Stimulated activated CD4-positive, alpha-beta T cell treated with anti-CD3 and anti-CD28 coated beads, Interleukin-15, amount 100 ng/mL, for 1 hour (primary cell): ENCODE data around the gene DRAM1.
"Not testable (repeated sequence)": the region's sequence is repeated elsewhere in the genome, so short reads cannot be mapped to it uniquely, and the experiment has no call there.

Source experiments
- DNase-seq, 2 donors: peaks; one replicate each; pipeline ENCODE4 v3.0.0-alpha.2; 2020; ENCODE audit warnings: low read depth in 1 of 2, low spot score in 1 of 2

Gene DRAM1

DNA sequence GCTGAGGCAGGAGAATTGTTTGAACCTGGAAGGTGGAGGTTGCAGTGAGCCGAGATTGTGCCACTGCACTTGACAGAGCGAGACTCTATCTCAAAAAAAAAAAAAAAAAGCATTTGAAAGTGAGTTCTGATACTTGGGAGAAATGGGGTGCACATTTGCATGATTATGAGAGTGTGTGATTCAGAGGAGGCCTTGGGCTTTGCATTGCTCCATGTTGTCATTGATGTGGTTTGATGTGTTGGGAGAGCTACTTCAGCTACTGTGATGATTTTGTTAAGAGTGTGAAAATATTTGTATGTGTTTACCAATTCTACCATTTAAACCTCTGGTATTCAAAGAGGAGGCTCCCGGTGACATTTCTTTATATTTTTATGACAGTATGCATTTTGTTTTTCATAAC is 24.4 kb downstream of the DRAM1 start:
- no peak for DNase-seq

DNA sequence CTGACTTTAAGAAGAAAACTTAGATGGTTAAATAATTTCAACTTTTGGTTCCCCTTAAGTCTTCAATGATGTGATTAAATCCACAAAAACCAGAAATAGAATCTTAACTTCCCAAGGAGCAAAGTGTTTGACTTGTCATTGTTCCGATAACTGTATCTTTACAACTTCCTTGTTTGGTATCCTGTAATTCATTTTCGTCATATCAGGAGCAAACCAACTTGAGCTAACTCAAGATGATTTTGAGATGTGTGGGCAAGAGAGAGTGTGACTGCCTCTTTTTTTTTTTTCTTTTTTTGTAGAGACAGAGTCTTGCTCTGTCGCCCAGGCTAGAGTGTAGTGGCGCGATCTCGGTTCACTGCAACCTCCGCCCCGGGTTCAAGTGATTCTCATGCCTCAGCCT is 25.3 kb downstream of the DRAM1 start:
- no peak for DNase-seq

DNA sequence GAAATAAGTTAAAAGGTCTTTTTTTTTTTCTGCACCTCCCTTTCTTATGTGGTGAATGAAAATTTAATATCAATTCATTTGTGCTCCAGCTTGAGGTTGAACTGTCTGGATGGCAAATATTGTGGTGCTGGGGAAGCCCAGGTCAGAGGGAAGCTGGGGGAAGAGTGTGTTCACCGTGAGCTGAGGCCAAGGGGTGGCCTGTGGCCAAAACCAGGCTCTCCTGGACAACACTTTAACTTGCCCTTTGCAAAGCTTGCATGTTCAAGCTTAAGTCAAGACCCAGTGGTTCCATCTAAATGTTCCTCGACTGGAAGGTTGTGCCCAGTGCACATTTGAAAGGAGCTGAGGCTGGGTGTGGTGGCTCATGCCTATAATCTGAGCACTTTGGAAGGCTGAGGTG is 28.8 kb downstream of the DRAM1 start:
- no peak for DNase-seq

DNA sequence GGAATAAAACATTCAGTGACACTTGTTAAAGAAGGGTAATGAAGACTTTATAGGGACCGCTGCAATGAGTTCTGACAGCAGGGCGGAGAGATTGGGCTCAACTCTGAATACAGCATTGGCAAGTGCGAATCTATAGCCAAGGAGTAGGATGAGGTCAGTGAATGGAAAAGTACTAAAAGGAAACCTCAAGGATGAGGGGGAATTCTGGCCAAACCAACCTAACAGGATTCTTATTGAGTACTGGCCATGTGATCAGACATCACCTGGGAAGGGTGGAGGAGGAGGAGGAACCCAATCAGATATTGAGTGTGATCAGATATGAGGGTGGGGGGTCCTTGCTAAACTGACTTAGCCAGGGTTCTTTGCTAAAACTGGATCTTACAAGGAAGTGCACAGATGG is 31.0 kb downstream of the DRAM1 start:
- DNase-seq: no peak

DNA sequence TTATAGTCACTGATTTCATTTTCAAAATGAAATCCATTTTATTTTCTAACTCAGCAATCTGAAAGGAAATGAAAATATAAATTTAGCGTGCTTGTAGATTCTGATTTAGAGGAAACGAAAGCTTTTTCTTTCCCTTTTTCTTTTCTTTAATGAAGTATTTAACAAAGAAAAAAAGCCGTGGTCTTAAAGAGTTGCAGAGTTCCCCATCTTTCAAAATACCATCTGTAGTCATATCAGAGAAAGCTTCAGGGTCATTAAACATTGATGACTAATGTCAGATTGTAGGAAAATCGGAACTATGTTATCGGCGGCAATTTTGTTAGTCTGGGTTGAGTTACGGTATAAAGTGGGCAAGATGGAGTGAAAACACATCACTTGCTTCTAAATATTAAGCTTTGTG is 32.3 kb downstream of the DRAM1 start:
- DNase-seq: no peak

DNA sequence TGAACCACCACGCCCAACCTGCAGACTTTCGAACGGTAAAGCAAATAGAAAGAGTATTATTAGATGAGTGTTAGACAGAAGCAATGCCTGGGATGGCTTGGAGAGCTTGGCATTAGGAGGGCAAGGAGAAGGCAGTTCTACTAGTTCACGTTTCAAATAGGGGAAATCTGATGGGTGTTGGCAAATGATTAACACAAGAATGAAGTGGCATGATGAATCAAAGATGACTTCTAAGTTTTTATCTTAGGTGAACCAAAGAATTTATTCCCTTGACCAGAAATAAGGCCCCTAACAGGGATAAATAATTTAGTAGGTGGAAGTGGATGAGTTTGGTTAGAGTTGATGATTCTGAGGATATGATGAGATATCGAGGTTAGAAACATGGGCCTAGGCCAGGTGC is 38.5 kb downstream of the DRAM1 start:
- DNase-seq: no peak

DNA sequence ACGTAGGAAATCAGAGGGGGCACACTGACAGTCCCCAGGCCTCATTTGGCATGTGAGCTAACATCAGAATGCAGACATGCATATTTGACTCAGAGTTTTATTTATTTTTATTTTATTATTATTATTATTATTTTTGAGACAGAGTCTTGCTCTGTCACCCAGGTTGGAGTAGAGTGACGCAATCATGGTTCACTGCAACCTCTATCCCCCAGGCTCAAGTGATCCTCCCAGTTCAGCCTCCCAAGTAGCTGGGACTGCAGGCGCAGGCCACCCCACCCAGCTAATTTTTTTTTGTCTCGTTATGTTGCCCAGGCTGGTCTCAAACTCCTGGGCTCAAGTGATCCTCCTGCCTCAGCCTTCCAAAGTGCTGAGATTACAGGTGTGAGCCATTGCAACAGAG is 41.4 kb downstream of the DRAM1 start:
- not testable (repeated sequence) for DNase-seq

DNA sequence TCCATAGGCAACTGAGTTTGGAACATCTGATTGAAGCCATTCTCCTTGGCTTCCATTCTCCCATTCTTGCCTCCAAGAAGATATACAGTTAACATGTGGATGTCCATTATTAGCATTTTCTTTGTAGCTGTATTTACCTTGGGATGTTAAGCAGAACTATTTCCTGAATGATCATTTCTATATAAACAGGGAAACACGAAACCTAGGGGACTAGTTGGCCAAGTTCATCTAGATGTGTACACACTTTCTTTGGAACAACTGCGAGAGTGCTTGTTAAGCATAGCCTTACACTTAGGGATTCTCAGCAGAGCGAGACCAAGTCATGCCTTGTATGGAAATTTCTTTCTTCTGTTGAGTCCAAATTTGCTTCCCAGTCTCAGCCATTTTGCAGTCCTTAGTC is 42.1 kb downstream of the DRAM1 start:
- no peak for DNase-seq

DNA sequence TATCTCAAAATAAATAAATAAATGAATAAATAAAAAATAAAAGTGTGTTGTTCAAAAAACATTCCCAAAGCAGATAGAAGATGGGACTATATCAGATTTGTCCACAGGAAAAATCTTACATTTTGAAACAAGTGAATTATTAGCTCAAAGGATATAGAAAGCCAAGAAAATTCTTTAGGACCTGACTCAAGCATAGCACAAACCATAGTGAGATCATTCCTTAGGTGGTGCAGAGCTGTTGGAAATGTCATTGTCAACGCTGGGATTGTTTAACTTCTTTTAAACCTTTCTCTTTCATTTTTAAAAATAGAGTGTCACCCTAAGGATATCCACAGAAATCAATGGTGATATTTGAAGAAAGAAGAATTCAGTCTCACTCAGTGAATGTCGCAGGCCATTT is 43.5 kb downstream of the DRAM1 start:
- no peak for DNase-seq

DNA sequence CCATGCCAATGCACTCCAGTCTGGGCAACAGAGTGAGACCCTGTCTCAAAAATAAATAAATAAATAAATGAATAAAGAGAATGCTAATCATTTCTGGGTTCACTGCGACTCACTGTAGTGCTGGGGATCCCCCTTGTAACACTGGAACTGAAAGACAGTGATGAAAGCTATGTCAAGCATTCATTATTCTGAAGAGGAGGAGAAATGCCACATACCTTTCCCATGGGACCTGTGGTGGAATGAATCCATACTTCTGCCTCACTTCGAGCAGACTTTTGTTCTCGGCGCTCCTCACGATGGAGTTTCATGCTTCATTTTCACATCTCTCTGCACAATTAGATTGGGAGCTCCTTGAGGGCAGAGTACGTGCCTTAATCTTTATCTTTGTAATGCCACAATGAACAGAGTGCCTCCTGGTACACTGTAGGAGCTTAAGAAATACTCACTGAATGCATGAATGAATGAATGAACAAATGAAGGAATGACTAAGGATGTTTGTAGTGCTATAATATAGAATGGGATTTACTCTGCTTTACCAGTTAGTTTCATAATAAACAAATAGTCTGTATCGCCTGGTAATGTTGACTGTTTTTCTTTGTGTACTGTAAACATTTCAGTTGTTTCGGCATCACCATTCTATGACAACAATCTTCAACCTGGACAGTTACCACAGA is 45.8 kb downstream of the DRAM1 start:
- DNase-seq: no peak

DNA sequence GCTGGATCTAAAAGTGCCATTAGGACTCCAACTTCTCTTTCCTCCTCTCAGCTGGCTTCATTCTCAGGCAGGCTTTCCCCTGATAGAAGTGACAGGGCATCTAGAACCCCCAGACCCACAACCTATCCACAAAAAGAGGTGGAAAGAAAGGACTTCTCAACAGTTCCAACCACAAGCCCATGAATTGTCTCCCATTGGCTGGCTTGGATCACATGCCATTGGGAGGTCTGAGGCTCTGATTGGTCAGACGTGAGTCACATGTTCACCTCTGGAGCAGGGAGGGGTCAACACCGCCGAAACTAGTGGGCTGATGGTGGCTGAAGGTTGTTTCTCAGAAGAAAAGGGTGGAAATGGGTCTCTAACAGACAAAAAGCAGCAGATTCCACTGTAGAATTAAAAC is 47.2 kb downstream of the DRAM1 start:
- no peak for DNase-seq

DNA sequence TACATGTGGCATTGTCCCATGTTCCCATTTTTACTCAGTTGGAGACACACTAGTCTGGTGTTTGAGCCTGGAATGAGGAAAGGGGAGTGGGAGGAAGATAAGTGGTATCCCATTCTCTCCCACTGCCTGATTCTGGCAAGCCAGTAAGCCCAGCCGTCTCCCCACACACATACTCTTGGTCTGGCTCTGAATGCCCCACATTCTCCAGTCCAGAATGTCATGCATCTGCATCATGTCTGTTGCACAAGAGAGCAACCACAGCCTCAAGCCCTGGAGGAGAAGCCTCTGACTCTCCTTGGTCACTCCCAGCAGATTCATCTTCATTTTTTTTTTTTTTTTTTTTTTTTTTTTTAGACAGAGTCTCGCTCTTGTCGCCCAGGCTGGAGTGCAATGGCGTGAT is 48.0 kb downstream of the DRAM1 start:
- DNase-seq: no peak

DNA sequence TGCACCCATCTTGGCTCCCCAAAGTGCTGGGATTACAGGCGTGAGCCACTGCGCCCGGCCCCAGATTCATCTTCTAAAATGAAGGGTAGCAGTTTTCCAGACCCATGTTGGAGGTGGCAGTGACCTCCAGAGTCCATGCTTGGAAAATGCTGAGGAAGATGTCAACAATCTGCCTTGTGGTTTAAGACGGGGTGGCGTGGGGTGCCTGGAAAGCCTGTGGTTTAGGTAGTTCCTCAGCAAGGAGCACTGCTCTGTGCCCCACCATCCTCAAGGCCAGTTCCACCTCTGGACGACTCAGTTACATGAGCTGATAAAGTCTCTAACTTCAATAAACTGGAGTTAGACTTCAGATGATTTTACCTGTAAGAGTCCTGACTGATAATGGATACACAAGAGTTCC is 48.6 kb downstream of the DRAM1 start:
- no peak for DNase-seq

DNA sequence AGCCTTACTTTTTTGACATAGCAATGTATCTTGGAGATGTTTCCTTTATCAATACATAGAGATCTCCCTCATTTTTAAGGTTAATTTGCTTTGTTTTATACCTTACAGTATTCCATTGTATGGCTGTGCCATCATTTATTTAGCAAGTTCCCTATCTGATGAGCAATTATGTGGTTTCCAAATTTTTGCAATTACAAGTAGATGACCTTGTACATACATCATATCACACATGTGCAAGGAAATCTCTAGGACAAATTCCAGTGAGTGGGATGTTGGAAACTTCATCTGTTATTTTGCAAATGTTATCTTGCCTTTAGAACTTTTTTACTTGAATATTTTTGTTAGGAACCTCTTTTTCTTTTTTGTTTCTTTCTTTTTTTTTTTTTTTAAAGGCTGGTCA is 49.7 kb downstream of the DRAM1 start:
- DNase-seq: no peak

DNA sequence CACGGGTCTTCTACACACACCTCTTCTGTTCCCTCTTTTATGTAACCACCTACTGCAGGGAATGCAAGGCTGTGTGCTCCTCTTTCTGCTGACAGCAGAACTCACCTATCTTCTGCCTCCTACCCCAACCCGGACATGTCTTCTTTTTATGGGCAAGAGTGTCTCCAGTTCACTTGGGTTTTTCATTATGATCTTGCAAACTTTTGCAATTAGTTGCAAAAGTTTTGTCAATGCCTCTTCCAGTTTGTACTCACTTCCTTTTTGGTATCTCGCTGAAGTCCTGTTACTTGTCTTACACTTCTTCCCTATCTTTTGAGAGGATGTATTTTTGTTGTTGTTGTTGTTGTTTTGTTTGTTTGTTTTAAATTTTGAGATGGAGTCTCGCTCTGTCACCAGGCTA is 50.6 kb downstream of the DRAM1 start:
- DNase-seq: no peak

DNA sequence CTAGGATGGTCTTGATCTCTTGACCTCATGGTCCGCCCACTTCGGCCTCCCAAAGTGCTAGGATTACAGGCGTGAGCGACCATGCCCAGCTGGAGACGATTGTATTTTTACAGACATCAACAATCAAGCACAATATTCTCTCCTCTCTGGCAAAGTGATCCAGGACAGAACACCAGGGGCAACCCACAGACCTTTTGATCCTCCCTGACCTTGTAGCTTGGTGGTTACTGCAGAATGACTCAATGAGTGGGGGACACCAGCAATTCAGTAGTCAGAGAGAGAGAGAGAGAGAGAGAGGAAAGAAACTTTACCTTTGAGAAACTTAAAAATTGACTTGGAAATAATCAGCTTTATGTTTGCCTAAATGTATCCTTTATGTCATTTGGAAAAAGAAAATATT is 51.2 kb downstream of the DRAM1 start:
- DNase-seq: no peak

DNA sequence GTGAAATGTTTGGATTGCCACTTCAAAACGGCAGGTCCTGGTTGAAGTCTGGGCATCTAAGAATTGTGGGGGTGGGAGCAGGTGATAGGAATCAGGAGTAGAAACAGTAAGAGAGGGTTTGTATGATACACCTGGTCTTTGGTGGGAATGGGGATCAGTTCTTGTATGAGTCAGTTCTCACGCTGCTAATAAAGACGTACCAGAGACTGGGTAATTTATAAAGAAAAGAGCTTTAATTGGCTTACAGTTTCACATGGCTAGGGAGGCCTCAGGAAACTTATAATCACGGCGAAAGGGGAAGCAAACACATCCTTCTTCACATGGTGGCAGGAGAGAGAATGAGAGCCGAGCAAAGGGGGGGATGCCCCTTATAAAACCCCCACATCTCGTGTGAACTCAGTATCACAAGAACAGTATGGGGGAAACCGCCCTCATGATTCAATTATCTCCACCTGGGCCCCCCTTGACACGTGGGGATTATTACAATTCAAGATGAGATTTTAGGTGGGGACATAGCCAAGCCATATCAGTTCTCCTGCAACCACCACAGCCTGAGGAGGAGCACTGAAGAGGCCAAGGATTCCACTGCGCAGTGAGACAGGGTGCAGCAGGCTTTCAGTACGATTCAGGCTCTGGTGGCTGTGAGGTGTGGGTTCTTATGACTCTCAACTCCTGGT is 52.1 kb downstream of the DRAM1 start:
- DNase-seq: no peak

DNA sequence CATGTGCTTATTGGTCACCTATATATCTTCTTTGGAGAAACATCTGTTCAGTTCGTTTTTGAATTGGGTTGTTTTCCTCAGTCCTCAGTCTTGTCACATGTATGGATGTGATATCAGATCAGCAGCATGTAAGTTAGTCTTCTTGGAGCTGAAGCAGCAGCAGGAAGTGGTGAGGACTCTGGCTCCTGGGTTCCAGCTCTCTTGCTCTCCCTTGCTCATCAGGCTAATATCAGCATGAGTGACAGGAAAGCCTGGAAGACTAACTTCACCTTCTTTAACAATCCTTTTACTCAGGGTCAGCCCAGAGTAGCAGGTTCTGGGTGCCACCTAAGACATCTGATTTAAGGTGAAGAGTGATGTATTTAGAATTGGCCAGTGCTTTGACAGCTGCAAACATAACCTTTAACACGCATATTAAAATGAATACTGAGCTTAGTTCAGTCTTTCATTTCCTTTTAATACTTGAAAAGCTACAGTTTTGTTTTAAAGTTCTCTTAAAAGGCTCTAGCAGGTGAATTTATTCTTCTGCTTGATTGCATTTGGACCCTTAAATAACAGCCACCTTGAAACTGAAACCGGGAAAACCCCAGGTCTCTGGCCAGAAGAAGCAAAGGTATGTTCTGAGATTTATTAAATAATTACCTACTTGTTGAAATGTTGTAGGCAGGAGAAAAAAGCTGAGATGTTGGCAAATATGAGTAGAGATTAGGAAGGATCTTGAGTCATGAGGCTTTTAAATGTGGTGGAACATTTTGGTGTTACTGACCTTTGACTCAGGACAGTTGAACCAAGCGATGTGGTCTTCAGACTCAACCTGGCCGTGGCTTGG is 54.3 kb downstream of the DRAM1 start:
- DNase-seq: no peak

DNA sequence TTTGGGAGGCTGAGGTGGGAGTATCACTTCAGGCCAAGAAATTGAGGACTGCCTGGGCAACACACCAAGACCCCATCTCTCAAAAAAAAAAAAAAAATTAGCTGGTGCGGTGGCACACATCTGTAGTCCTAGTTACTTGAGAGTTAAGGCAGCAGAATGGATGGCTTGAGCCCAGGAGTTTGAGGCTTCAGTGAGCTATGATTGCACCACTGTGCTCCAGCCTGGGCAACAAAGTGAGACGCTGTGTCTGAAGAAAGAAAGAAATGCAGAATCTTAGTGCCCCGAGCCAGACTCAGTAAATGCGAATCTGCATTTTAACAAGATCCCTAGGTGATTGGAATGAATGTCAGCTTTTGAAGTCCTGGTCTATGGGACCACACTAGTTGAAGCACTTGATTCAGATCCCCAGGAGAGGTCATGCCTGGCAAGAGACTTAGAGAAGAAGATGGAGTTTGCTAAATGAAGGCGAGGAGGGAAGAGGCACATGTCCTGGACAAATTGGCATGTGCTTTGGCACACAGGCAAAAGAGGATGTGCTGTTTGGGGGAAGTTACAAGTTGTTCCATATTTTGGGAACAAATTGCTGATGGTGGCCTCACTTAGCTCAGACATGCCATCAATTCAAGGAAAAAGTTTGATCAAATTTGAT is 56.6 kb downstream of the DRAM1 start:
- DNase-seq: no peak

DNA sequence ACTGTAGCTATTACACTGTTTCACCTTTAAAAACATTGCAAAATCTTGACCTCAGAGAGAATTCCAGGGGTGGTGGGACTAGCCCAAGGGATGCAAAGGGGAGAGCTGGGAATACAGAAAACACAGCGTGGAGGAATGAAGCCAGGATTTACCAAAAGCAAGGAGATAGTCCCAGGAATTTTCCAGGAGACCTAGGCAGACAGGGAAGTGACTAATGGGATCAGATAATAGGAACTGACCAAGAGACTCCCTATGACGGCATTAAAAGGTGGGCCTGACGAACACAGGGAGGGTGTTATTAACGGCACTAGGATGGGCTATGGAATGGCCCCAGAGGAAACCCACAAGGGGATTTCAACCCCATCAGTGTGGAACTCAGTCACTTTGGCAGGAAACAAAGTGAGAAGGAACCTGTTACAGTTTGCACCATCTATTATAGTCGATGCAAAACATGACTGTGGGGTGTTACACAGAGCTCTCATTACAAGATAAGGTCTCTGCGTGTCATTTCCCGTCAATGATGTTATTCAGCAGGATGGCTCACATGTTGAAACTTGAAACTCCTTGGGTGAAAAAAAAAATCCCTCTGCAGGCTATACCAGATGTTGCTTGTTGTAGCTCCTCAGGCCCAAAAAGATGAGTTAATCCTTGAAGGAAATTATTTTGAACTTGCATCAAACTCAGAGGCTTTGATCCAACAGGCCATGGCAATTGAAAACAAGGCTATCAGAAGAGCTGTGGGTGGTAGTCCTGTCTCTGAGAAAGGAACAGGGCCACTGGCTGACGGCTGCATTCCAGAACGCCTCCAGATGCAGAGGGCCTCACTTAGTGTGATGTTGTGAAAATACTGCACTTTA is 58.7 kb downstream of the DRAM1 start:
- DNase-seq: no peak

DNA sequence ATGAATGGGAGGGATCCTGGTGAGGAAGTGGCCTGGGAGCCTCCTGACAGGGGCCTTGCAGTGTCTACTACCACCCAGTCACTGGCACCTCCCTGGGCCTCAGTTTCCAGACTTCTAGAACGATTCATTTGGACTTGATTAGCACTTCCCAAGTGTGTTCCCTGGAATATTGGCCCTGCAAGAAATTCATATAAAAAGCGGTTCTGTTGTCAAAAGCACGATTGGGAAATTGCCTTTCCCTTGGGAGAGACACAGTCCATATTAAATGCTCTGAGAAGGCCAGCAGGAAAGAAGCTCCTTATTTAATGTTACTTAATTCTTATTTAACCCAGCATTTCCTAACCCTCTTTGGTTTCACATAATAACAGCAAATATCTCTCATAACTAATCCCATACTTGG is 61.9 kb downstream of the DRAM1 start:
- DNase-seq: no peak
